Neural cell (in vitro differentiated cells): ENCODE measurements around the gene PEX3. TPM values are rescaled to one million over a fixed set of nuclear protein-coding genes. Genes with fewer than 3 reads are reported as not detected.

Experiments
- polyA plus RNA-seq: library from polyadenylated mRNA; depleted of rRNA; stranded (reverse); fragments of >200 nt; gene quantifications from 2 replicates; pipeline ENCODE4 v1.2.3, GENCODE V29; 2014
- small RNA-seq, 3 experiments: library from RNA; depleted of rRNA; stranded (forward); fragments of <200 nt; gene quantifications; one replicate each; pipeline ENCODE3, GENCODE V24; 2012

The PEX3 gene
- polyA plus RNA-seq, 1 donor from 2014 or later, result 37.9 TPM

Small RNA genes within 50 kb of the gene (small RNA-seq; reads per million reads assigned to genes)
- 0.84 to 1.8 (median 1.6) reads per million in 3 experiments for gene RNA5SP221

Other genes with a start within 250 kb of the PEX3 start
- gene ADAT2, start 110 bp upstream of the PEX3 start, polyA plus RNA-seq, result 3.3 and 10.8 TPM in 2 replicates
- gene FUCA2, start 60.9 kb downstream of the PEX3 start, polyA plus RNA-seq, result 3.0 and 6.0 TPM in 2 replicates
- 2.3 and 2.8 TPM in 2 replicates for gene PHACTR2, start 227.2 kb downstream of the PEX3 start, polyA plus RNA-seq